Middle frontal gyrus (tissue), 1 donor: ENCODE data around the gene LAPTM5.
"Not testable (repeated sequence)": the region's sequence is repeated elsewhere in the genome, so short reads cannot be mapped to it uniquely, and the experiment has no call there.

Source experiments
- DNase-seq: peaks from one replicate; pipeline ENCODE4 v3.0.0-alpha.2; 2015; ENCODE audit warnings: low spot score; ENCODE audit errors: extremely low spot score

LAPTM5 gene

DNA sequence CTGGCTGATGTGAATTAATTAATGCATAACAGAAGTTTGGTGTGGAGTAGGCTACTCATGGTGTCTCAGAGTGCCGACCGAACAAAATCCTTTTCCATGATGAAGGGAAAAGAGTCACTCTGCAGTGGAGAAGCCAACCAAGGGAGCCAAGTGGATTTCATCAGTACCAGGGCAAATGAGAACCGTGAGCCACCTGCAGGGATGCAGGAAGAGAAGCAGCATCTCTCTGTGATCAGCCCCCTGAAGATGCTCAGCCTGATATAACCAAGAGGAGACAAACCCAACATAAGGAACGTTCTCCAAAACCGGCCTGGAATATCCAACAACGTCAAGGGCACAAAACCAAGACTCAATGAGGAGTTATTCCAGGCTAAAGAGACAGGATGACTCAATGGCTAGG lies 13.4 kb upstream of the LAPTM5 start:
- DNase-seq = no peak

DNA sequence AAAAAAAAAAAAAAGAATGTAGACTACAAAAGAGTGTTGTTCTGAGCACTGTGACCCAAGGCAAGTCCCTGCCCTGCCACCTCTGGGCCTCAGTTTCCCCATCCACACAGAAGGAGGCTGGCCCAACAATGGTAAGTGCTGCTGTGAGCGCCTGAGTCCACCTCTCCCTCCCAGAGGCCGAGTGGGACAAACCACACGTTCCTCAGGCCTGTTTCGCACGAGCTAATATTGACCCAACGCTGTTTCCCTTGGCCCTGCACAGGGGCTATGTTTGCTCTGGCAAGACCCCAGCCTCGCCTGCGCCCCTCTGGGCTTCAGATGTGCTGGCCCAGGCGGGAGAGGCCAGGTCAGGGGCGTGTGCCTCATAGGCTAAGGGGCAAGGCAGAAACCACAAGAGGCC lies 12.6 kb upstream of the LAPTM5 start:
- no peak for DNase-seq

DNA sequence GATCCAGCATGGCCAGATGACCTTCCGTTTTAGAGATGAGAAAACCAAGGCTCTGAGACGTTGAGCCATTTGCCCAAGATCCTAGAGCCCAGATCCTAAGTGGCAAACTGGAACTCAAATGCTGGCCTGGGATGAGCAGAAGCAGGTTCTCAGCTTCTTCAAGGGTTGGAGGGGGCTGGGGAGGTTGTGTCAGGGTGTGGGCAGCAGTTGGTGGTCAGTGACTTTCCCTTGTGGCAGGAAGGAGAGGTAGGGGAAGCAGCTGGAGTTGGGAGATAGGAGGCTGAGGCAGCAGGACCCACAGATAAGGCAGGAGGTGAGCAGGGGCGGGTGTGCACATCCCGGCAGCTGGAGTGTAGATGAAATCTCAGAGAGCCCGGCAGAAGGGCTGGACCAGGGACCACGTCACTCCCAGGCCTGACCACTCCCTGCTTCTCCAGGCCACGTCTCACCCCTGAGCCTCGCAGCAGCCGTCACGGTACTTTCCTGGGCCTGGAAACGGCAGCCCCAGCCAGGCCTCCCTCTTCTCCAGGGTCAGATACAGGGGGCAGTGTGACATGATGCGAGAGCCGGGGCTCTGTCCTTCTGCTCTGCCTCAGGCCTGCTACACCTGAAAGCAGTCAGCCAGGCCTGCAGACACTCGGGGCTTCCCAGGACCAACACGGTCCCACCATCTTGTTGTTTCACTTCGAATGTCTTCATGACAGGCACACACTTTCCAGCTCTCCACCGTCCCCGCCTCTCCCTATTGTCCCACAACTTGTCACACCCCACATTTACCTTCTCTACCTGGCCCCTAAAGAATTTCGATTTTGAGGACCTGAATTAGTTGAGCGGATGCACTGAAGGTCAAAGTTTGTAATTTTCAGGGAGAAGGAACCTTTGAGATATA lies 11.5 kb upstream of the LAPTM5 start:
- DNase-seq = no peak

DNA sequence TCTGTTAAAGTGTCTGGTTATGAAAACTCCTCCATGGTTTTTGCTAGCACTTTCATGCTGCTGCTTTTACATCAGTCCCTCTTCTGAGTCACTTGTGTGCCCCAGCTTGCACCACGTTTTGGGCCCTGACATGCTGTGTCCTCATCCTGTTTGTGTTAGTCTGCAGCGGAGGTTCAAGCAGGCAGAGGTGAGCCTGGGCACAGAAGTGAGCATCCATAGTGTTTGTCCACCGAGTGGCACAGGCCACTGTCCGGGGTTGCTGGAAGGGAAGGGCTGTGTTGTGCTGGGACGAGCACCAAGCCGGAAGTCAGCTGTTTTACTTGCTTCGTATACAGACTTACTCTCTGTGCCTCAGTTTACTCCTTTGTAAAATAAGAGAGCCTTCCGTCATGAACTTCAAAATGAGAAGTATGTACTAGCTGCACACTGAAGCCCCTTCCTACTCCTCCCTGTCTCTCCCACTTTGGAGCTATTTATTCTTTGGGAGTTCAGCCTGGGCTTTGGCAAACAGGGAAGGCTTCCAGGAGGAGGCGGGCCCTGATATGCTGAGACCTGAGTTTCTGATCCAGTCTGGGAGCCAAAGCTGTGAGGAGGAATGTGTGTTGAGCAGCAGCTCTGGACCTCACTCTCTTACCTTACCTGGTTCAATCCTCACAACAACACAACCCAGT lies 10.7 kb upstream of the LAPTM5 start:
- no peak for DNase-seq

DNA sequence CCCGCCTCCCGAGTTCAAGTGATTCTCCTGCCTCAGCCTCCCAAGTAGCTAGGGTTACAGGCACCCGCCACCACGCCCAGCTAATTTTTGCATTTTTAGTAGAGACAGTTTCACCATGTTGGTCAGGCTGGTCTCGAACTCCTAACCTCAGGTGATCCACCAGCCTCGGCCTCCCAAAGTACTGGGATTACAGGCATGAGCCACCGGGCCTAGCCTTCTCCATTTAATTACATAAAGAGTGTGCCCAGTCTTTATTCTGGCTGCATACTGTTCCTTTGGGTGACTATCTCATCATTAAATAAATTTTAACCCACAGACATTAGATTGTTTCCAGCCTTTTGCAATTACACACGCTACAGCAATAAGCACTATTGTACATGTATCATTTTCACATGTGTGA lies 9.4 kb upstream of the LAPTM5 start:
- DNase-seq = not testable (repeated sequence)

DNA sequence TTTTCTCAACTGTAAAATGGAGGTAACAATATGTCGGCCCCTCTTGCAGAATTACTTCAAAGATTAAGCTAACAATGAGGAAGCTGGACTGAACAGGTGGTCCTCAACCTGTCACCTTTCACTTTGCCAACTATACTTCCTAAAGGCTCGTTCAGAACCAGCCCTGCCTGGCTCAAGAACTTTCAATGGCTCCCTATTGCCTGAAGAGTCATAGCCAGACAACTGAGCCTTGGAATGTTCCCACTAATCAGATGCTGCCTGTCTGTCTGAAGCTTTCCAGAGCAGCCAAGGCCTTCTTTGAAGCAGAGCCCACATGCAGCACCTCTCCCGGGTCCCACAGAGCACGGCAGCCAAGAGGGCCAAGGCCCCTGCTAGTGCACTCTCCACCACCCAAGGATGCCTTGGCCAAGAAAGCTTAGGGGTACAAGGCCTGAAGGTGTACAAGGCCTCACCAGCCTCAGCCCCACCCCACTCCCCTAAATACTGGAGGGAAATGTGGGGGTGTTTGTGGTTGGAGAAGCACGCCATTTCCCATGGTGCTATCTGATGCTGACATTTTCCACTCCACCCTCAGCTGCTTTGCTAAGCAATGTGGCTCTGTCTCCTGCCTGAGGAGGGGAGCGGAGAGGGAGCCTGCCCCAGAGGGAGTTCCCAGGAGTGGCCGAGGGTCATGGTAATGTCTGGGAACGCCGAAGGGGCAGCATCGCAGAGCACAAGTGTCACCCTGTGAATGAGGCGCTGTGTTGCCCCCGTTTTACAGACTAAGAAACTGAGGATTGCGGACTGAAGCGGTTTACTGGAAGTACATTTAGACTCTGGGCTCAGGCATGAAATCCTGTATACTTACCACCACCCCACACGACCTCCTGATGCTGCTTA lies 8.2 kb upstream of the LAPTM5 start:
- DNase-seq = no peak

DNA sequence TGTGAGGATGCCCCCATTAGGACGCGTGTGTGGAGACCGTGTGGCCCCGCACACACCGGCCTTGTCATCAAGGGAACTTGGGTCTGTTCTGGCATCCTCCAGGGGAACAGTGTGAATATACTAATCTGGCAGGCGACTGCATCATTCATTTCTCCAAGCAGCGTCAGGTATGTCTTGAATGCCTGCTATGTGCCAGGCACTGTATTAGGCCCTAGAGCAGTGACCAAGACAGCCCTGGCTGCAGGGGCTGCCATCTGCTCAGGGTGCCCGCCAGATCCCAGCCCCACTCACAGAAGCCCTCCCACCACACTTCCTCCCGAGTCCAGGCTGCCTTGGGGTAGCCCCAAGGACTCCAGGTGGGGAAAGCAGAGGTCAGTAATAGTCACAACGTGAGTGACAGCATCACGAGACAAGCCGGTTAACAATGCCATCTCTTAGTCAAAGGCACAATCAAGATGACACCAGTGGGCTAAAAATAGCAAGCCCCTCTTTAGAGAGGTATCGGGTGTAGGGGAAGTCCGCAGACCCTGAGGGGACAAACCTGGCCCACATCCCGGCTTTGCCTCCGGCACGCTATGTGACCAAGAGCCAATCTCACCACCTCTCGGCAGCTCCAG lies 7.5 kb upstream of the LAPTM5 start:
- no peak for DNase-seq

DNA sequence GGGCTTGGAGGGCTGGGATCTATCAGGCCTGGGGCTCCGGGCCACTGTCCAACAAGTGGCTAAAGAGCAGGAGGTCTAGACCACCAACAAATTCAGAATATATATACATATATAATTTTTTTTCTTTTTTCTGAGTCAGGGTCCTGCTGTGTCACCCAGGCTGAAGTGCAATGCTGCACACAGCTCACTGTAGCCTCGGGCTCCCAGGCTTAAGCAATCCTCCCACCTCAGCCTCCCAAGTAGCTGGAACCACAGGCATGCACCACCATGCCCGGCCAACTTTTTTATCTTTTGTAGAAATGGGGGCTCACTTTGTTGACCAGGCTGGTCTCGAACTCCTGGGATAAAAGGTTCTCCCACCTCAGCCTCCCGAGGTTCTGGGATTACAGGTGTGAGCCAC lies 6.8 kb upstream of the LAPTM5 start:
- no peak for DNase-seq

DNA sequence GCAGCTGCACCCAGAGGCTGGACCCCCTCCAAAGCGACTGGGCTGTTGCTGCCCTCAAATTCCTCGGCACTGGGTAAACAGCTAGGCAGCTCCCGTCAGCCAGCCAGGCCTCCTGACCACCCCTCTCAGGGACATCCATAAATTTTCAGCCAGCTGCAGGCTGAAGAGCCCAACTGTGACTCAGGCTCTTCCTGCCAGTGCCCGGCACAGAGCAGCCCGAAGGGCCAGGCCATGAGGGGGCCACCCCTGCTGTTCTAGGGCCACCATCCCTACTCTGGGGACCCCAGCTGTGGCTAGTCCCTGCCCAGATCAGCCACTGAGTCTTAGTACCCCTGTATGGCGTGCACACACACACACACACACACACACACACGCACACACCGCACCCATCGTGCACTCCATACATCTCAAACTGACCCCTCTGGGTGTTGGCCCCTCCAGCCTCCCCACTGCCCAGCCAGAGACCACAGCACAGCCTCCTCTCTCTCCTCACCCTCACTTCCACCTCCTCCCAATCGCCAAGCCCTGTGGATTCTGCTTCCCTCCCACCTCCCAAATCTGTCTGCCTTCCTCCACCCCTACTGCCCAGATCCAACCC lies 6.2 kb upstream of the LAPTM5 start:
- no peak for DNase-seq

DNA sequence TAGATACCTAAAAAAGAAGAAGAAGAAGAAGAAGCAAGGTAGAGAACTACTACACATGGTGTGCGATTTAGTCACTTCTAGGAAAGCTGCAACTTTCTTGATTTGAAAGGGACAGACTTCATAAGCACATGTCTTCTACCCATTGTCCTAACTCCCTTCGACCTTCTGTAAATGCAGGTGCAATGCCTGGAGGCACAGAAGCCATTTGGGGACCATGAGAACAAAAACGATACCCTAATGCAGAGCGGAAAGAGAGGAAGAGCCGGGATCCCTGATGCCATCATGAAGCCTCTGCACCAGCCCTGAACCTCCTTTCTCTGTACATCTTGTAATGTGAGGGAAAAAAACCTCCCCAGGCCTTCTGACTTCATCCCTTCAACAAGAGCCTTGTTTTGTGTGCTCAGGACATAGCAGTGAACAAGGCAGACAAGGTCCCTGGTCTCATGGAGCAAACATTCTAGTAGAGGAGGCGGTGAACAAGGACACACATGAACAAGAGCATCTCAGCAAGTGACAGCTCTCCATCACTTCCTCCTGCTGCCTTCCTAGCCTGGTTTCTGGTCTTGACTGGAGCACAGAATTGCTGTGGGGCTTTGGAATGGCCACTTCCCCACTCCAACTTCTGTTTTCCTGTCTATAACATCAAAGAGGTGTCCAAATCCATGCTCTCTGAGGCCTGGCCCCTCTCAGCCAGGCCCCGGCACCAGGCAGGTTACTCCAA lies 5.5 kb upstream of the LAPTM5 start:
- no peak for DNase-seq

DNA sequence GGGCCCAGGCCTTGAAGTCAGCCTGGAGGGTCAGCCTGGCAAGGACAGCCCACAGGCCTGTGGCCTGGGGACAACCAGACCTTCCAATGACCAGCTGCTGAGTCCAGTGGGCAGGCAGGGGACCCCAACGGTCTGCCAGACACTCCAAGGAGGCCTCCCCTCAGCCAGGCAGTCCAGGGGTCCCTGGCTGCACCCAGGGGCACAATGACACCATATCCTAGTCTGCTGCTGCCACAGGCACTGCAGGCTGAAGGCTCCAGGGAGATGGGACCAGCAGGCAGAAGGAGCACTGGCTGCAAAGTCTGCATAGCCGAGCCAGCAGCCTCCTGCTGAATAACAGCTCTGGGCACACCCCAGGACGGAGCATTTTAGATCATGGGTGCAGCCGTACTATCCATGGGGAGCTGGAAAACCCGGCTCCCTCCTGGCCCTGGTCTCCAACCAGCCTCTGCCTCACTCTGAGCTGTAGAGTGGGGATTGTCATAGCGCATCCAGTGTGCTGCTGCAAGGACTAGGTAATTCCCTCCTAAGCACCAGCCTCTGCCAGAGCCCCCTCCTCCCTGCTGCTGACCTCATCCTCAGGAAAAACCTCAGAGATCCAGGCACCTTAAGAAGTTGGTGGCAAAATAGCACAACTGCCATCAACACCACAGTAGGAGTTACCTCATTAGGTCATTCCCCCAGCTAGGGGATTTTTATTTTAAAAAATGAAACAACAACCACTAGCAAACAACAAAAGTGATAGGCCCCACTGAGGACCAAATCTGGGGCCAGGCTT lies 4.8 kb upstream of the LAPTM5 start:
- DNase-seq = no peak

DNA sequence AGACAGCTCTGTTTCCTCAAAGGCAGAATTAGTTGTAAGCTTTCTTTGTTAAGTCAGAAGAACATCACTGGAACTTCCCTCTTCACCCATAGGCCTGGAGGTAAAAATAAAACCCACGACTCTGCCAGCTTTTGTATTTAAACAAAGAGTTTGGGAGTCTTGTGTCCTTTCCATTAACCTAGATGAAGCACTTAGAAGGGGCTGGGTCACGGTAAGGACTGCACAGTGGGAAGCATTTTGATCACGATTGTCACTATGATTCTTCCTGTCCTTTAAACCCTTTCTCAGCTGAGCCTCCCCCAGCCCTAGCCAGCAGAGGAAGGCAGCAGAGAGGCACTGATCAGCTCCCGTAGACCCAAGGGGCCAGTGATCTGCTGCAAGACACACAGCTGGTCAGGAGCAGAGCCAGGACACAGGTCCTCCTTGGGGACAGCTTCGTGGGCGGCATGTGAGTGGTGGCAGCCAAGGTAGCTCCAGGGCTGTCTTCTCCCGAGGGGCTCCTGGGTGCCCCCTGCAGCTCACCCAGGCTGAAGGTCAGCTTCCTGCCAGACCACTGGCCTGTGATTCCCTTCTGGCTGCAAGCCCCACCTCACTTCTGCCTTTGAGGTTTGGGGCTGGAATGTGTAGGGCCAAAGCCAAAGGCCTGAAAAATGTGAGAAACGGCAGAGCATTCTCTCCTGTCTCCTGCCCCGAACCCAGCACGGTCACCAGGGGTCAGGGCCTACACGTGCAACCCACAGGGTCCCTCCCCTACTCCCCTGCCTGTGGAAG lies 4.0 kb upstream of the LAPTM5 start:
- DNase-seq = no peak

DNA sequence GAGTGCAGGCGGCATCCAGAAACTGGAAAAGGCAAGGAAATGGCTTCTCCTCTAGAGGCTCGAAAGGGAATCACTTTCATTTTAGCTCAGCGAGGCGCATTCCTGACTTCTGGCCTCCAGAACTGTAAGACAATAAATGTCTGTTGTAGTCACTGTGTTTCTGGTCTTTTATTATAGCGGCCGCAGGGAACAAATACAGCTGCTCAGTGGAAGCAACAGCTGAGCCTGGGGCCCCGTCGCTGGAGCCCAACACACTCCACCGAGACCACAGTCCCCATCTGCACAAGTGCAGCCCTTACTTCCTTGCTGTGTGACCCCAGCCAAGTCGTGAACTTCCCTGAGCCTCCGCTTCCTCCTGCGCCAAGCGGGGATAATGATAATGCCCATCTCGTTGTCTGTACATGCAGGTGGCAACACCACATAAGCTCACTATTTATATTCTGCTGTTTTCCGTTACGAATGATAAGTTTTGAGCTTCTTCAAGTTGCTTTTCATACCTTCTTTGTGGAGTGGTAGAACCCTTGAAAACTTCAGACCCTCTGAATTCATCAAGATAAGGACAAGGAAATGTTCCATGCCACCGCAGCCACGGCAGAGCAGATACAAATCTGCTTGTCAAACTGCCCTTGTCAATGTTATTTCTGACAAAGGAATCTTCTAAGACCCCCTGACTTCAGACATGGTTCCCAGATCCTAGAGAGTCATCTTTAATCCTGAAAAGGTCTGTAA lies 3.2 kb upstream of the LAPTM5 start:
- no peak for DNase-seq

DNA sequence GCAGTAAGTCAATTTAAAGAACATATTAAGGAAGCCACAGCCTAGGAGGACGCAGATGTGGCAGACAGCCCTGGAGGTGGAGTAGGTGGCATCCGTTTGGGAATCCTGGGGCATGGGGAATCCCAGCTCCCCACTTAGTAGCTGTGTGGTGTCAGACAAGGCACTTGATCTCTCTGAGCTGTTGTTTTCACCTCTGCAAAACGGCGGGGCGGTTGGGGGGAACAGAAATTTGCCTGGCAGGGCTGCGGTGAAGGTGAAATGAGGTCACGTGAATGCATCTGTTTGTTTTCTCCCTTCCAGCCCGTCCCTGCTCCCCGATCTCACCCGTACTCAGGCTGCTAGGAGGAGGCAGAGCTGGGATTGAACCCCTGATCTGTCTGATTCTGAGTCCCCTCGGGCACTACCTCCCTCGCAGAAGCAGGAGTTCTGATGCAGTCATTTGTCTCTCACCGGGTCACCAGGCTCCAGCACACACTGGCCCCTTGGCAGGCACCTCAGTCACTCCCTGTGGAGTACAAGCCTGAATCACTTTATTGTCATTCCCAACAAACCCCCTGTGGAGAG lies 2.2 kb upstream of the LAPTM5 start:
- DNase-seq = no peak

DNA sequence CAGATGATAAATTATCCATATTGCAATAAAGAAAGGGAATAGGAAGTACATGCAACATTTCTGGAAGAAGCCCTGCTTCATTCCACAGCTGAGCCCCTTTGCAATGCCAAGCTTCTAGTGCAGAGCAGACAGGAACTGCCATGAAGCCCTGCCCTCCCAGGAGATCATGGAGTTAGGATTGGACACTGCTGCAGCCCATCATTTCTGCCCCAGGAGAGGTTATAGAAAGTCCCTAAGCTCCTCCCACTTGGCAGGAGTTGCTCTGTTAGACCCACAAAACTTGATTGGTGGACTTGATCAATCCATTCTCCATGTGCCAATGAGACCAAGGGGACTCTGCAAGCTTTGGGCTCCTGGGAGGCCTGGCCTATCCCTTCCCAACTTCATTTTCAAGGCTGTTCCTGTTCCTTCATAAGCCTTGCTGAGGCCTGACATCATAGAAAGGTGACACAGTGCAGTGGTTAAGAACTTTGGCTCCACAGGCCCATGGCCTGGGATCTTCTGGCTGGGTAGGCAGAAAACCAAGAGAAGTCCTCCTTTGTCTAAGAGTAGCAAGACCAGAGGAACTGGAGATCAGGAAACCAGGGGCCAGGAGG lies 1.3 kb upstream of the LAPTM5 start:
- DNase-seq = no peak

DNA sequence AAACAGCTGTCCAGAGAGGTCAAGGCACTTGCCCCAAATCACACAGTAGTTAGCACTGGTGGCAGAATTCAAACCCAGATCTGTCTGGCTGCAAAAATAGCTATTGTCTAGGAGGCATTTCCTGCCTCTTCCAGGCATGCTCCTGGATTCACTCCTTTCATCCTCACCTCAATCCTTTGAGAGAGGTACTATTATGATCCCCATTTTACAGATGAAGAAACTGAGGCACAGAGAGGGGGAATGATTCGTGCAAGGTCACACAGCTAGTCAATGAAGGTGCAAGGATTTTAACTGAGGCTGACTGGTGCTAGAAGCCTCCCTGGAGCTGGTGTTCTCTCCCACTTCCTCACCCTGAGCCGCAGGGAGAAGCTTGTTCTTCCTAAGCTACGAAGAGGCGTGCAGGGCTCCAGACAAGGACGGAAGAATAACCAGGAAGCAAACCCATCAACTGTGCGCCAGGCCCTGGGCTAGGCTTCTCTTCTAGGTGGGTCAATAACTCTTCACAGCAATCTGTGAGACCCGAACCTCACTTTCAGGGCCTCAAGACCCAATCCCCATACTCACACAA lies 631 bp upstream of the LAPTM5 start:
- DNase-seq = no peak
